Thyroid gland (tissue), 4 donors: Measurements from ENCODE around the gene TRIM46. TPM values are rescaled to one million over a fixed set of nuclear protein-coding genes. Genes with fewer than 3 reads are reported as not detected.
A peak's percentile ranks its signal among the peaks of the same experiment; 100 is the strongest.
"Not testable (repeated sequence)": the region's sequence is repeated elsewhere in the genome, so short reads cannot be mapped to it uniquely, and the experiment has no call there.

Experiments
- DNase-seq, 2 donors: peaks; one replicate each; pipeline ENCODE4 v3.0.0-alpha.2; 2019
- H3K27ac ChIP-seq, 3 donors: fragments of 200-600 bp; sonication (generic); 1 replicate in 2 of 3; 2 replicates in 1 of 3; pipeline ENCODE4 v1.5.1; 2016 to 2019; ENCODE audit warnings: mild to moderate bottlenecking in 1 of 3, moderate library complexity in 1 of 3
- H3K27me3 ChIP-seq: fragments of 200-600 bp; sonication (generic); one replicate; pipeline ENCODE4 v1.5.1; 2019
- H3K36me3 ChIP-seq, 2 donors: fragments of 200-600 bp; sonication (generic); one replicate each; pipeline ENCODE4 v1.5.1; 2016 to 2019
- H3K4me1 ChIP-seq, 2 donors: fragments of 200-600 bp; sonication (generic); one replicate each; pipeline ENCODE4 v1.5.1; 2017 to 2019
- H3K4me3 ChIP-seq, 3 donors: fragments of 200-600 bp; sonication (generic); replicated peaks in 1 of 3; 1 replicate in 2 of 3; 2 replicates in 1 of 3; pipeline ENCODE4 v1.5.1; 2016; ENCODE audit warnings: mild to moderate bottlenecking in 1 of 3
- H3K9me3 ChIP-seq: fragments of 200-600 bp; sonication (generic); one replicate; pipeline ENCODE4 v1.5.1; 2017
- CTCF ChIP-seq, 6 experiments: fragments of 200-600 bp in 3 of 6; fragments of 450-650 bp in 3 of 6; sonication (generic) in 3 of 6; IDR thresholded peaks; one replicate each; pipeline ENCODE4 v1.5.1; 2016 to 2019; ENCODE audit warnings: antibody characterized with exemption in 6 of 6, mild to moderate bottlenecking in 2 of 6, inconsistent platforms in 1 of 6, moderate library complexity in 1 of 6
- POLR2A ChIP-seq, 2 donors: fragments of 450-650 bp; IDR thresholded peaks; one replicate each; pipeline ENCODE4 v1.6.1; 2017; ENCODE audit warnings: antibody characterized with exemption in 2 of 2, mild to moderate bottlenecking in 2 of 2, moderate library complexity in 1 of 2
- WGBS, 2 donors: methylation state at CpG; one replicate each; pipeline ENCODE4 v1.1.5; 2017; 5-methylcytosine and 5-hydroxymethylcytosine counted together
- intact Hi-C: fragments of 100-400 bp; cut with DNase I; formaldehyde crosslinking; loops from one replicate; pipeline ENCODE4 v1.15.1; 2023
- total RNA-seq, 4 donors: library from RNA; depleted of rRNA; stranded (reverse); fragments of >200 nt; gene quantifications; one replicate each; pipeline ENCODE4 v1.2.3, GENCODE V29; 2016

TRIM46 gene
- total RNA-seq, 4 donors from 2014 or later = 0.45 TPM; not detected in 3

GRCh38 chr1:155167166-155168104 is 6.2 kb upstream of the TRIM46 start:
- no peaks in the 10 kb centered on the region for H3K9me3 ChIP-seq
- H3K4me1 ChIP-seq = peaks cover 4 to 17% of the 10 kb centered on the region in 2 donors
- intact Hi-C loops = loop anchor here (2.0 to 5.0 kb wide), 2 partner anchors 35 to 77 kb away; no protein-coding TSS in a partner anchor
- peak overlapping the region in 2 of 3 donors; percentile 6 to 32 for H3K27ac ChIP-seq
- H3K27me3 ChIP-seq = no peaks in the 10 kb centered on the region
- peak; percentile 72 to 93 (median 87) for TF ChIP-seq CTCF (IDR thresholded peaks at IDR 0.05)
- TF ChIP-seq POLR2A (IDR thresholded peaks at IDR 0.05) = no peak
- 7 to 10% methylated on average over 13 to 23 of the region's 28 CpGs for WGBS, 2 donors
- H3K36me3 ChIP-seq = peaks cover 8 to 10% of the 10 kb centered on the region in 2 donors
- no peak overlapping the region for H3K4me3 ChIP-seq
- DNase-seq = peak; percentile 83

GRCh38 chr1:155168105-155168445 is 5.6 kb upstream of the TRIM46 start:
- 43 to 55% methylated on average over 4 of the region's 4 CpGs for WGBS, 2 donors
- DNase-seq, H3K4me3 ChIP-seq, H3K9me3 ChIP-seq, H3K27me3 ChIP-seq, H3K27ac ChIP-seq: not testable (repeated sequence)
- peaks cover 7 to 17% of the 10 kb centered on the region in 2 donors for H3K4me1 ChIP-seq
- peaks cover 8 to 10% of the 10 kb centered on the region in 2 donors for H3K36me3 ChIP-seq
- intact Hi-C loops = loop anchor here (5.0 kb wide), 1 partner anchor 36 kb away; no protein-coding TSS in a partner anchor

- H3K27me3 ChIP-seq = no peaks in the 10 kb centered on the region
- H3K9me3 ChIP-seq = no peaks in the 10 kb centered on the region
- no peak overlapping the region for H3K4me3 ChIP-seq
- TF ChIP-seq CTCF (IDR thresholded peaks at IDR 0.05) (no peak), POLR2A (IDR thresholded peaks at IDR 0.05) (no peak)
- peaks cover 11 to 21% of the 10 kb centered on the region in 2 donors for H3K4me1 ChIP-seq
- WGBS, 2 donors = 84 to 88% methylated on average over 10 of the region's 10 CpGs
- intact Hi-C loops = loop anchor here (5.0 kb wide), 1 partner anchor 36 kb away; no protein-coding TSS in a partner anchor
- peaks cover 8 to 10% of the 10 kb centered on the region in 2 donors for H3K36me3 ChIP-seq
- H3K27ac ChIP-seq = no peak overlapping the region
- no peak for DNase-seq
Measured at GRCh38 chr1:155168456-155169210, 5.0 kb upstream of the TRIM46 start.

- peaks cover 12 to 30% of the 10 kb centered on the region in 2 donors for H3K4me1 ChIP-seq
- TF ChIP-seq POLR2A (IDR thresholded peaks at IDR 0.05) (no peak), CTCF (IDR thresholded peaks at IDR 0.05) (no peak)
- no peak overlapping the region for H3K27ac ChIP-seq
- WGBS, 2 donors = 72 to 92% methylated on average over 5 of the region's 5 CpGs
- no peak for DNase-seq
- peaks cover 8 to 10% of the 10 kb centered on the region in 2 donors for H3K36me3 ChIP-seq
- no peaks in the 10 kb centered on the region for H3K9me3 ChIP-seq
- intact Hi-C loops = loop anchor here (5.0 kb wide), 1 partner anchor 37 kb away; no protein-coding TSS in a partner anchor
- H3K27me3 ChIP-seq = peaks cover 7% of the 10 kb centered on the region
- H3K4me3 ChIP-seq = no peak overlapping the region
Measured at GRCh38 chr1:155169541-155169940, 4.1 kb upstream of the TRIM46 start.

- Histone ChIP-seq H3K27me3 (peaks cover 7% of the 10 kb centered on the region), H3K36me3 (peaks cover 8 to 10% of the 10 kb centered on the region in 2 donors), H3K4me3 (no peak overlapping the region), H3K4me1 (peaks cover 12 to 31% of the 10 kb centered on the region in 2 donors), H3K27ac (no peak overlapping the region), H3K9me3 (no peaks in the 10 kb centered on the region)
- no peak for TF ChIP-seq CTCF (IDR thresholded peaks at IDR 0.05)
- TF ChIP-seq POLR2A (IDR thresholded peaks at IDR 0.05) = no peak
- 86 to 95% methylated on average over 2 of the region's 2 CpGs for WGBS, 2 donors
- DNase-seq = no peak
- intact Hi-C loops = no loop called here
Measured at GRCh38 chr1:155170101-155170785, 3.4 kb upstream of the TRIM46 start.
